Measurements from ENCODE around the gene KCNK10. TPM values are rescaled to one million over a fixed set of nuclear protein-coding genes. Genes with fewer than 3 reads are reported as not detected.

Gene KCNK10
- polyA plus RNA-seq, 1 of the 3 experiments (the other 2 are of a cell fraction) = not detected

GRCh38 chr14:88281447-88281846 lies 41.6 kb downstream of the KCNK10 start:
- no peak overlapping the region for H3K9ac ChIP-seq
- no peak for TF ChIP-seq CTCF (IDR thresholded peaks at IDR 0.05)
- TF ChIP-seq CHD2 (IDR thresholded peaks at IDR 0.05; ENCODE audit: low read length, partially characterized antibody) = no peak
- no peak for TF ChIP-seq SMC3 (IDR thresholded peaks at IDR 0.05; ENCODE audit: low read depth, low read length)
- TF ChIP-seq NRF1 (IDR thresholded peaks at IDR 0.05; ENCODE audit: low read depth, low read length) = no peak
- no peak for TF ChIP-seq SIN3A (IDR thresholded peaks at IDR 0.05; ENCODE audit: borderline replicate concordance, low read depth, low read length)
- no peak for TF ChIP-seq TCF12 (IDR thresholded peaks at IDR 0.05)
- TF ChIP-seq GATA2 (CRISPR knock-in tag; IDR thresholded peaks at IDR 0.05) = no peak
- TF ChIP-seq, protein P1, sequence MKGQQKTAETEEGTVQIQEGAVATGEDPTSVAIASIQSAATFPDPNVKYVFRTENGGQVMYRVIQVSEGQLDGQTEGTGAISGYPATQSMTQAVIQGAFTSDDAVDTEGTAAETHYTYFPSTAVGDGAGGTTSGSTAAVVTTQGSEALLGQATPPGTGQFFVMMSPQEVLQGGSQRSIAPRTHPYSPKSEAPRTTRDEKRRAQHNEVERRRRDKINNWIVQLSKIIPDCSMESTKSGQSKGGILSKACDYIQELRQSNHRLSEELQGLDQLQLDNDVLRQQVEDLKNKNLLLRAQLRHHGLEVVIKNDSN (IDR thresholded peaks at IDR 0.05; ENCODE audit: borderline replicate concordance, low read depth) = no peak
- TF ChIP-seq, protein P2, sequence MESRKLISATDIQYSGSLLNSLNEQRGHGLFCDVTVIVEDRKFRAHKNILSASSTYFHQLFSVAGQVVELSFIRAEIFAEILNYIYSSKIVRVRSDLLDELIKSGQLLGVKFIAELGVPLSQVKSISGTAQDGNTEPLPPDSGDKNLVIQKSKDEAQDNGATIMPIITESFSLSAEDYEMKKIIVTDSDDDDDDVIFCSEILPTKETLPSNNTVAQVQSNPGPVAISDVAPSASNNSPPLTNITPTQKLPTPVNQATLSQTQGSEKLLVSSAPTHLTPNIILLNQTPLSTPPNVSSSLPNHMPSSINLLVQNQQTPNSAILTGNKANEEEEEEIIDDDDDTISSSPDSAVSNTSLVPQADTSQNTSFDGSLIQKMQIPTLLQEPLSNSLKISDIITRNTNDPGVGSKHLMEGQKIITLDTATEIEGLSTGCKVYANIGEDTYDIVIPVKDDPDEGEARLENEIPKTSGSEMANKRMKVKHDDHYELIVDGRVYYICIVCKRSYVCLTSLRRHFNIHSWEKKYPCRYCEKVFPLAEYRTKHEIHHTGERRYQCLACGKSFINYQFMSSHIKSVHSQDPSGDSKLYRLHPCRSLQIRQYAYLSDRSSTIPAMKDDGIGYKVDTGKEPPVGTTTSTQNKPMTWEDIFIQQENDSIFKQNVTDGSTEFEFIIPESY (IDR thresholded peaks at IDR 0.05; ENCODE audit: borderline replicate concordance, low read depth) = no peak
- TF ChIP-seq GABPA (IDR thresholded peaks at IDR 0.05; ENCODE audit: low read depth) = no peak
- no peak for TF ChIP-seq RFX5 (IDR thresholded peaks at IDR 0.05; ENCODE audit: low read length)
- TF ChIP-seq NFIC (IDR thresholded peaks at IDR 0.05; ENCODE audit: borderline replicate concordance) = no peak
- TF ChIP-seq FOSL2 (IDR thresholded peaks at IDR 0.05; ENCODE audit: borderline replicate concordance, low read depth) = no peak
- TF ChIP-seq JUND (IDR thresholded peaks at IDR 0.05) = no peak
- TF ChIP-seq POLR2AphosphoS5 (IDR thresholded peaks at IDR 0.05; ENCODE audit: low read depth, low read length) = no peak
- H3K36me3 ChIP-seq (replicated peaks in 1 of 2; ENCODE audit: control insufficient read depth in 1 of 2, insufficient read depth in 2 of 2, low read length in 1 of 2) = no peaks in the 10 kb centered on the region
- no peaks in the 10 kb centered on the region for H3K79me2 ChIP-seq (ENCODE audit: insufficient read depth)
- H3K4me2 ChIP-seq = no peak overlapping the region
- ChIA-PET POLR2A (no interaction called here), CTCF (no interaction called here)
- H3K9me2 ChIP-seq = no peaks in the 10 kb centered on the region
- no peaks in the 10 kb centered on the region for H4K20me1 ChIP-seq (ENCODE audit: insufficient read depth)
- 29% methylated on average over 3 of the region's 3 CpGs for WGBS (ENCODE audit: low lambda C conversion rate)
- no peaks in the 10 kb centered on the region for H3F3A ChIP-seq (replicated peaks; ENCODE audit: insufficient read depth)
- H3K4me3 ChIP-seq (ENCODE audit: low read depth in 2 of 2, low read length in 1 of 2) = no peak overlapping the region
- H3K27me3 ChIP-seq (ENCODE audit: insufficient read depth) = no peaks in the 10 kb centered on the region
- no peak overlapping the region for H2AFZ ChIP-seq (ENCODE audit: low read depth)
- no peak for DNase-seq
- H3K27ac ChIP-seq (ENCODE audit: low read depth in 2 of 2, low read length in 1 of 2) = no peak overlapping the region
- no peaks in the 10 kb centered on the region for H3K4me1 ChIP-seq (ENCODE audit: control insufficient read depth in 1 of 2, insufficient read depth in 2 of 2, low read depth in 1 of 2, low read length in 1 of 2)
- H3K9me3 ChIP-seq = no peaks in the 10 kb centered on the region

Measured in SK-N-SH (cell line).